SK-N-SH treated with all-trans-retinoic acid at 6 μM for 48 hours (cell line): Measurements from ENCODE around the gene NEU4.
"Not testable (repeated sequence)": the region's sequence is repeated elsewhere in the genome, so short reads cannot be mapped to it uniquely, and the experiment has no call there.

Experiments used
- ATAC-seq: fragments of 200-7000 bp; cut with Tn5 transposase; 3 replicates; pipeline ENCODE4 v1.9.1; 2020; ENCODE audit warnings: mild to moderate bottlenecking, moderate library complexity
- ARNTL ChIP-seq: fragments of 450-650 bp; formaldehyde crosslinking; IDR thresholded peaks from 2 replicates; pipeline ENCODE4 v1.5.0; 2020; ENCODE audit warnings: low read depth, mild to moderate bottlenecking, moderate library complexity, borderline replicate concordance
- BACH2 ChIP-seq: fragments of 250-450 bp; sonication (Bioruptor Pico); IDR thresholded peaks from 2 replicates; pipeline ENCODE4 v1.9.0; 2021; ENCODE audit warnings: mild to moderate bottlenecking, borderline replicate concordance
- CSDC2 ChIP-seq: fragments of 250-450 bp; sonication (Bioruptor Pico); IDR thresholded peaks from 2 replicates; pipeline ENCODE4 v1.5.0; 2020; ENCODE audit warnings: mild to moderate bottlenecking, moderate library complexity
- CSRNP3 ChIP-seq: fragments of 250-450 bp; sonication (Bioruptor Pico); IDR thresholded peaks from 2 replicates; pipeline ENCODE4 v1.5.1; 2021; ENCODE audit warnings: mild to moderate bottlenecking, moderate library complexity
- ESRRG ChIP-seq: fragments of 250-450 bp; sonication (Bioruptor Pico); IDR thresholded peaks from 2 replicates; pipeline ENCODE4 v1.6.1; 2021; ENCODE audit warnings: mild to moderate bottlenecking
- GLIS3 ChIP-seq: fragments of 250-450 bp; sonication (Bioruptor Pico); IDR thresholded peaks from 2 replicates; pipeline ENCODE4 v1.5.0; 2020; ENCODE audit warnings: mild to moderate bottlenecking, moderate library complexity
- ISL1 ChIP-seq: fragments of 250-450 bp; sonication (Bioruptor Pico); IDR thresholded peaks from 2 replicates; pipeline ENCODE4 v2.1.2; 2022; ENCODE audit warnings: mild to moderate bottlenecking, moderate library complexity
- OSR1 ChIP-seq: fragments of 250-450 bp; sonication (Bioruptor Pico); IDR thresholded peaks from 2 replicates; pipeline ENCODE4 v1.8.0; 2022; ENCODE audit warnings: moderate library complexity, mild to moderate bottlenecking, inconsistent platforms
- POU6F1 ChIP-seq: fragments of 250-450 bp; sonication (Bioruptor Pico); IDR thresholded peaks from 2 replicates; pipeline ENCODE4 v1.8.0; 2021; ENCODE audit warnings: low read depth, mild to moderate bottlenecking, moderate library complexity, borderline replicate concordance
- PPARA ChIP-seq: fragments of 250-450 bp; sonication (Bioruptor Pico); IDR thresholded peaks from 2 replicates; pipeline ENCODE4 v1.5.0; 2020; ENCODE audit warnings: mild to moderate bottlenecking, borderline replicate concordance
- RARB ChIP-seq: fragments of 250-450 bp; sonication (Bioruptor Pico); IDR thresholded peaks from 2 replicates; pipeline ENCODE4 v1.8.0; 2021; ENCODE audit warnings: mild to moderate bottlenecking, moderate library complexity
- TCF4 ChIP-seq: fragments of 250-450 bp; sonication (Bioruptor Pico); IDR thresholded peaks from 2 replicates; pipeline ENCODE4 v1.8.0; 2021; ENCODE audit warnings: mild to moderate bottlenecking, moderate library complexity, borderline replicate concordance
- TSHZ2 ChIP-seq: fragments of 250-450 bp; sonication (Bioruptor Pico); IDR thresholded peaks from 2 replicates; pipeline ENCODE4 v1.5.0; 2020; ENCODE audit warnings: mild to moderate bottlenecking, moderate library complexity
- ZC3H10 ChIP-seq: fragments of 250-450 bp; sonication (Bioruptor Pico); IDR thresholded peaks from 2 replicates; pipeline ENCODE4 v1.5.1; 2021; ENCODE audit warnings: mild to moderate bottlenecking, moderate library complexity
- ZFP3 ChIP-seq: fragments of 250-450 bp; sonication (Bioruptor Pico); IDR thresholded peaks from 2 replicates; pipeline ENCODE4 v1.5.0; 2020; ENCODE audit warnings: mild to moderate bottlenecking, moderate library complexity
- ZNF565 ChIP-seq: fragments of 450-650 bp; formaldehyde crosslinking; conservative IDR thresholded peaks from 2 replicates; pipeline ENCODE4 v1.5.0; 2020; ENCODE audit warnings: low read depth, mild to moderate bottlenecking, moderate library complexity
- ZNF70 ChIP-seq: fragments of 450-650 bp; formaldehyde crosslinking; IDR thresholded peaks from 2 replicates; pipeline ENCODE4 v1.5.0; 2020; ENCODE audit warnings: mild to moderate bottlenecking, moderate library complexity
- ZNF8 ChIP-seq: fragments of 450-650 bp; formaldehyde crosslinking; IDR thresholded peaks from 2 replicates; pipeline ENCODE4 v1.5.0; 2020; ENCODE audit warnings: mild to moderate bottlenecking, moderate library complexity
- TF ChIP-seq, protein P1 (sequence below): fragments of 250-450 bp; sonication (Bioruptor Pico); IDR thresholded peaks from 2 replicates; pipeline ENCODE4 v1.5.1; 2020; ENCODE audit warnings: low read depth, mild to moderate bottlenecking, moderate library complexity

Gene NEU4

GRCh38 chr2:241797441-241798080, 11.4 kb upstream of the NEU4 start:
- TF ChIP-seq ZFP3 (CRISPR knock-in tag) (peak; percentile 78; the same call in 1 of the 2 replicates), BACH2 (CRISPR knock-in tag) (no peak), ISL1 (CRISPR knock-in tag) (no peak)
- TF ChIP-seq, all 23 proteins: peak for 1
- no peak for ATAC-seq

DNA sequence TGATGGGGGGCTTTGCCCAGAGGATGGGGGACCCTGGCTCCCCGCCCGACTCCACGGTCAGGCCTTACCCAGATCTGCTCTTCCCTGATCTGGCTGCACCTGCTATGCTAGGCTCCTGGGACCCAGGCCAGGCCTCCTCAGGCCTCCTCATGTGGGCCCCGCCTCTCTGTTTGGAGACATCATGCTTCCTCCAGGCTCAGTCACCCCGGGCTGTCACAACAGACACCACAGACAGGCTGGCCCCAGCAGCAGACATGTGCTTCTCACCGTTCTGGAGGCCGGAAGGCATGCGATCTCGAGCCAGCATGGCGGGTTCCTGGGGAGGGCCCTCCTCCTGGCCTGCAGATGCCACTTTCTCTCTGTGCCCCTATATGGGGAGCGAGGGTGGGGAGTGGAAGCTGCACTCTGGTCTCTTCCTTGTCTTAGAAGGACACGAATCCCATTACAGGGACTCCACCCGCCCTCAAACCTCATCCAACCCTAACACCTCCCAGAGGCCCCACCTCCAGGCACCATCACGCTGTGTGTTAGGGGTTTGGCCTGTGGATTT, 10.8 kb upstream of the NEU4 start:
- no peak for TF ChIP-seq TSHZ2 (CRISPR knock-in tag)
- no peak for TF ChIP-seq ARNTL
- no peak for TF ChIP-seq POU6F1
- TF ChIP-seq ZNF8 (CRISPR knock-in tag): no peak
- TF ChIP-seq ESRRG (CRISPR knock-in tag): no peak
- TF ChIP-seq PPARA (CRISPR knock-in tag): no peak
- TF ChIP-seq, protein P1, sequence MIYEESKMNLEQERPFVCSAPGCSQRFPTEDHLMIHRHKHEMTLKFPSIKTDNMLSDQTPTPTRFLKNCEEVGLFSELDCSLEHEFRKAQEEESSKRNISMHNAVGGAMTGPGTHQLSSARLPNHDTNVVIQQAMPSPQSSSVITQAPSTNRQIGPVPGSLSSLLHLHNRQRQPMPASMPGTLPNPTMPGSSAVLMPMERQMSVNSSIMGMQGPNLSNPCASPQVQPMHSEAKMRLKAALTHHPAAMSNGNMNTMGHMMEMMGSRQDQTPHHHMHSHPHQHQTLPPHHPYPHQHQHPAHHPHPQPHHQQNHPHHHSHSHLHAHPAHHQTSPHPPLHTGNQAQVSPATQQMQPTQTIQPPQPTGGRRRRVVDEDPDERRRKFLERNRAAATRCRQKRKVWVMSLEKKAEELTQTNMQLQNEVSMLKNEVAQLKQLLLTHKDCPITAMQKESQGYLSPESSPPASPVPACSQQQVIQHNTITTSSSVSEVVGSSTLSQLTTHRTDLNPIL (CRISPR knock-in tag): no peak
- no peak for ATAC-seq

- ATAC-seq: no peak
- no peak for TF ChIP-seq ZNF8 (CRISPR knock-in tag)
- no peak for TF ChIP-seq OSR1 (CRISPR knock-in tag)
Observed at GRCh38 chr2:241798631-241799521, 10.1 kb upstream of the NEU4 start.

- ATAC-seq: no peak
- TF ChIP-seq ZNF565 (CRISPR knock-in tag) (no peak), ESRRG (CRISPR knock-in tag) (no peak)
Observed at GRCh38 chr2:241799522-241800197, 9.3 kb upstream of the NEU4 start.

GRCh38 chr2:241800198-241800903, 8.6 kb upstream of the NEU4 start:
- ATAC-seq: not testable (repeated sequence)

- no peak for ATAC-seq
- no peak for TF ChIP-seq TCF4 (CRISPR knock-in tag)
- no peak for TF ChIP-seq ZNF8 (CRISPR knock-in tag)
- TF ChIP-seq ZC3H10 (CRISPR knock-in tag): no peak
- TF ChIP-seq POU6F1: no peak
- TF ChIP-seq CSDC2 (CRISPR knock-in tag): no peak
- TF ChIP-seq GLIS3 (CRISPR knock-in tag): no peak
- TF ChIP-seq RARB (CRISPR knock-in tag): no peak
- TF ChIP-seq PPARA (CRISPR knock-in tag): no peak
- TF ChIP-seq ZNF70 (CRISPR knock-in tag): no peak
- TF ChIP-seq ZFP3 (CRISPR knock-in tag): no peak
- TF ChIP-seq ARNTL: no peak
- TF ChIP-seq ZNF565 (CRISPR knock-in tag): no peak
- no peak for TF ChIP-seq CSRNP3 (CRISPR knock-in tag)
Observed at GRCh38 chr2:241801611-241802420, 7.2 kb upstream of the NEU4 start.
